IMR-90 (cell line): ENCODE data around the gene VWCE. TPM values are rescaled to one million over a fixed set of nuclear protein-coding genes. Genes with fewer than 3 reads are reported as not detected.

Experiments
- ATAC-seq: fragments of 200-7000 bp; cut with Tn5 transposase; 2 replicates; pipeline ENCODE4 v1.9.1; 2020; ENCODE audit warnings: low read depth, mild to moderate bottlenecking, moderate library complexity
- BruUV-seq: library from RNA; stranded (reverse); fragments of 400-500 nt; replicated peaks from 2 replicates; lab custom pipeline; 2021; lab: Mats Ljungman, UMichigan
- CTCF ChIA-PET: fragments of 300-600 bp; formaldehyde crosslinking; extraction: SDS; loops from one replicate; lab custom pipeline; 2021; ENCODE audit warnings: antibody characterized with exemption; lab: Yijun Ruan, JAX
- POLR2A ChIA-PET: fragments of 300-600 bp; sonication (Branson Sonifier 250); formaldehyde crosslinking; loops from one replicate; lab custom pipeline; 2022; ENCODE audit warnings: antibody characterized with exemption; ENCODE audit not compliant: unreplicated experiment; lab: Charles Lee
- DNase-seq: peaks from one replicate; pipeline ENCODE4 v3.0.0; 2013
- H2AFZ ChIP-seq: replicated peaks from 2 replicates; pipeline ENCODE3; 2013; ENCODE audit warnings: low read length, mild to moderate bottlenecking; ENCODE audit not compliant: poor library complexity
- H2AK5ac ChIP-seq: 2 replicates; pipeline ENCODE4 v1.6.1; 2013; ENCODE audit warnings: low read depth, low read length, inconsistent platforms
- H2AK9ac ChIP-seq: replicated peaks from 2 replicates; pipeline ENCODE3; 2013; ENCODE audit warnings: mild to moderate bottlenecking, low read depth, low read length, moderate library complexity; ENCODE audit not compliant: poor library complexity
- H2BK120ac ChIP-seq: 2 replicates; pipeline ENCODE4 v1.6.1; 2013; ENCODE audit warnings: low read depth, low read length, inconsistent platforms
- H2BK15ac ChIP-seq: 3 replicates; pipeline ENCODE4 v1.6.1; 2013; ENCODE audit warnings: low read depth, low read length, inconsistent platforms
- H2BK20ac ChIP-seq: 2 replicates; pipeline ENCODE4 v1.6.1; 2013; ENCODE audit warnings: low read depth, mild to moderate bottlenecking, inconsistent platforms, low read length, moderate library complexity
- H2BK5ac ChIP-seq: 2 replicates; pipeline ENCODE4 v1.6.1; 2013; ENCODE audit warnings: mild to moderate bottlenecking, low read depth, low read length, inconsistent platforms; ENCODE audit not compliant: poor library complexity, severe bottlenecking
- H3K14ac ChIP-seq: replicated peaks from 2 replicates; pipeline ENCODE4 v1.6.1; 2013; ENCODE audit warnings: low read depth, low read length, inconsistent platforms
- H3K18ac ChIP-seq: 2 replicates; pipeline ENCODE4 v1.6.1; 2013; ENCODE audit warnings: low read depth, low read length, control low read depth
- H3K23ac ChIP-seq: 2 replicates; pipeline ENCODE4 v1.6.1; 2013; ENCODE audit warnings: low read depth, low read length, inconsistent platforms
- H3K27ac ChIP-seq: 2 replicates; pipeline ENCODE4 v1.5.1; 2013; ENCODE audit warnings: mild to moderate bottlenecking, control low read depth, low read length; ENCODE audit not compliant: insufficient read depth
- H3K27me3 ChIP-seq: 2 replicates; pipeline ENCODE4 v1.6.1; 2013; ENCODE audit warnings: low read length; ENCODE audit not compliant: control insufficient read depth, insufficient read depth
- H3K36me3 ChIP-seq: 2 replicates; pipeline ENCODE4 v1.6.1; 2013; ENCODE audit warnings: low read length, mixed read lengths; ENCODE audit not compliant: control insufficient read depth, insufficient read depth
- H3K4ac ChIP-seq: 2 replicates; pipeline ENCODE4 v1.6.1; 2013; ENCODE audit warnings: low read depth, low read length, inconsistent platforms
- H3K4me1 ChIP-seq: 2 replicates; pipeline ENCODE4 v1.6.1; 2013; ENCODE audit warnings: low read length, mixed read lengths; ENCODE audit not compliant: control insufficient read depth, insufficient read depth
- H3K4me2 ChIP-seq: 2 replicates; pipeline ENCODE4 v1.6.1; 2013; ENCODE audit warnings: low read depth, mild to moderate bottlenecking, control low read depth, low read length, moderate library complexity
- H3K4me3 ChIP-seq: 2 replicates; pipeline ENCODE4 v1.5.1; 2013; ENCODE audit warnings: low read depth, mild to moderate bottlenecking, control low read depth, low read length, moderate library complexity; ENCODE audit not compliant: insufficient read depth
- H3K56ac ChIP-seq: 2 replicates; pipeline ENCODE4 v1.6.1; 2013; ENCODE audit warnings: low read length, inconsistent platforms; ENCODE audit not compliant: insufficient read depth; ENCODE audit errors: extremely low read depth
- H3K79me1 ChIP-seq, 2 experiments: 2 replicates each; pipeline ENCODE4 v1.6.1; 2013; ENCODE audit warnings: low read length in 2 of 2, inconsistent platforms in 1 of 2, low read depth in 1 of 2
- H3K9ac ChIP-seq: 2 replicates; pipeline ENCODE4 v1.6.1; 2013; ENCODE audit warnings: low read depth, low read length, control low read depth
- H3K9me1 ChIP-seq: 2 replicates; pipeline ENCODE4 v1.6.1; 2013; ENCODE audit warnings: low read length, inconsistent platforms; ENCODE audit not compliant: insufficient read depth
- H3K9me3 ChIP-seq: 2 replicates; pipeline ENCODE4 v1.6.1; 2013; ENCODE audit warnings: low read length; ENCODE audit not compliant: control insufficient read depth, insufficient read depth
- H4K20me1 ChIP-seq: 2 replicates; pipeline ENCODE4 v1.6.1; 2013; ENCODE audit warnings: low read length, inconsistent platforms; ENCODE audit not compliant: insufficient read depth
- H4K5ac ChIP-seq: 2 replicates; pipeline ENCODE4 v1.6.1; 2013; ENCODE audit warnings: mild to moderate bottlenecking, low read depth, low read length, control low read depth
- H4K8ac ChIP-seq, 2 experiments: 2 replicates each; pipeline ENCODE4 v1.6.1; 2013; ENCODE audit warnings: low read depth in 2 of 2, low read length in 2 of 2, control low read depth in 1 of 2, inconsistent platforms in 1 of 2
- H4K91ac ChIP-seq: 2 replicates; pipeline ENCODE4 v1.6.1; 2013; ENCODE audit warnings: low read depth, low read length, inconsistent platforms; ENCODE audit not compliant: insufficient read depth
- BHLHE40 ChIP-seq: fragments of 150-350 bp; IDR thresholded peaks from 2 replicates; pipeline ENCODE4 v1.6.1; 2016; ENCODE audit warnings: mild to moderate bottlenecking, low read depth, low read length
- CEBPB ChIP-seq: IDR thresholded peaks from 2 replicates; pipeline ENCODE4 v1.6.1; 2012; ENCODE audit warnings: low read depth, low read length, improper control_type of control experiment
- CHD1 ChIP-seq: IDR thresholded peaks from 2 replicates; pipeline ENCODE4 v1.6.1; 2012; ENCODE audit warnings: low read depth, low read length, improper control_type of control experiment
- ELK1 ChIP-seq: fragments of 150-350 bp; IDR thresholded peaks from 2 replicates; pipeline ENCODE4 v1.6.1; 2016; ENCODE audit warnings: low read depth, mild to moderate bottlenecking, low read length, moderate library complexity, borderline replicate concordance
- FOS ChIP-seq: fragments of 150-350 bp; IDR thresholded peaks from 2 replicates; pipeline ENCODE4 v1.6.1; 2016; ENCODE audit warnings: low read depth, low read length
- MAFK ChIP-seq: IDR thresholded peaks from 2 replicates; pipeline ENCODE4 v1.6.1; 2012; ENCODE audit warnings: low read depth, low read length, improper control_type of control experiment
- NFE2L2 ChIP-seq: fragments of 150-350 bp; IDR thresholded peaks from 2 replicates; pipeline ENCODE4 v1.6.1; 2016; ENCODE audit warnings: low read depth, mild to moderate bottlenecking, low read length
- POLR2A ChIP-seq: IDR thresholded peaks from 2 replicates; pipeline ENCODE4 v1.6.1; 2012; ENCODE audit warnings: mild to moderate bottlenecking, low read depth, low read length
- RAD21 ChIP-seq: IDR thresholded peaks from 2 replicates; pipeline ENCODE4 v1.6.1; 2012; ENCODE audit warnings: low read length, improper control_type of control experiment
- RCOR1 ChIP-seq: IDR thresholded peaks from 2 replicates; pipeline ENCODE4 v1.6.1; 2012; ENCODE audit warnings: mild to moderate bottlenecking, low read length, improper control_type of control experiment; ENCODE audit not compliant: insufficient replicate concordance
- RFX5 ChIP-seq: IDR thresholded peaks from 2 replicates; pipeline ENCODE4 v1.8.0; 2012; ENCODE audit warnings: low read depth, mild to moderate bottlenecking, low read length, moderate library complexity
- WGBS, 2 experiments: methylation state at CpG; one replicate each; pipeline versions ENCODE4 v1.1.5 to v1.1.7; 2013; ENCODE audit warnings: missing lambda C conversion rate in 2 of 2; ENCODE audit not compliant: insufficient read length in 1 of 2; ENCODE audit errors: extremely low coverage in 2 of 2; 5-methylcytosine and 5-hydroxymethylcytosine counted together
- dilution Hi-C: fragments of 300-500 bp; cut with HindIII; formaldehyde crosslinking; loops from one replicate; pipeline ENCODE4 v1.14.3; 2018; ENCODE audit warnings: low sequenced_read_pairs; ENCODE audit not compliant: unreplicated experiment
- in situ Hi-C: fragments of 300-500 bp; cut with MboI; formaldehyde crosslinking; loops from 3 replicates; pipeline ENCODE4 v1.14.3; 2019; ENCODE audit warnings: low sequenced_read_pairs, inconsistent platforms, mixed read lengths
- intact Hi-C: fragments of 100-400 bp; cut with micrococcal nuclease; formaldehyde crosslinking; loops from 2 replicates; pipeline ENCODE4 v1.10.0; 2022
- polyA plus RNA-seq, 3 experiments: library from polyadenylated mRNA; depleted of rRNA; stranded (reverse); fragments of >200 nt; gene quantifications; 2 replicates each; pipeline ENCODE4 v1.2.3, GENCODE V29; 2012; ENCODE audit warnings: low replicate concordance in 1 of 3
- total RNA-seq: library from RNA; depleted of rRNA; stranded (reverse); fragments of >200 nt; gene quantifications from 2 replicates; pipeline ENCODE4 v1.2.3, GENCODE V29; 2012

The VWCE gene
- total and polyA plus RNA-seq, 2 of the 4 experiments (the other 2 are of a cell fraction), result under 0.01 to 1.1 TPM

- Histone ChIP-seq H3K9me3 (no peaks in the 10 kb centered on the region), H2AK5ac (no peak overlapping the region), H4K20me1 (no peaks in the 10 kb centered on the region), H4K91ac (no peak overlapping the region), H3K14ac (no peak overlapping the region), H2AK9ac (no peak overlapping the region), H3K4me2 (no peak overlapping the region), H2BK15ac (no peak overlapping the region), H3K4ac (no peak overlapping the region), H3K27ac (no peak overlapping the region), H3K4me3 (no peak overlapping the region), H3K27me3 (no peaks in the 10 kb centered on the region), H3K9ac (no peak overlapping the region), H4K8ac (no peak overlapping the region), H2BK120ac (no peak overlapping the region), H3K23ac (no peak overlapping the region), H2BK20ac (no peak overlapping the region), H2AFZ (peak overlapping the region; percentile 39), H3K36me3 (no peaks in the 10 kb centered on the region), H3K4me1 (peaks cover 2% of the 10 kb centered on the region), H3K56ac (no peak overlapping the region), H3K79me1 (no peaks in the 10 kb centered on the region), H3K9me1 (no peaks in the 10 kb centered on the region; the same call in 1 of the 2 replicates), H4K5ac (no peak overlapping the region), H3K18ac (no peak overlapping the region), H2BK5ac (no peak overlapping the region)
- DNase-seq (no peak), ATAC-seq (no peak)
- POLR2A ChIA-PET, result no interaction called here
- CTCF ChIA-PET, result no interaction called here
- BruUV-seq, result no TSS peak
- intact Hi-C loops, result no loop called here
- WGBS, 2 experiments, result no CpG with 5 or more reads among the region's 6 CpGs
- in situ Hi-C loops, result no loop called here
- TF ChIP-seq FOS (no peak), NFE2L2 (no peak), ELK1 (no peak), BHLHE40 (no peak), CHD1 (no peak), MAFK (no peak), POLR2A (no peak), RAD21 (no peak), RCOR1 (no peak), CEBPB (no peak), RFX5 (no peak)
- dilution Hi-C loops, result no loop called here
Observed at GRCh38 chr11:61267437-61267841, 27.7 kb downstream of the VWCE start.
